Astrocyte of the spinal cord (primary cell): ENCODE results near the gene IGFBP2.

Experiments used
- DNase-seq: peaks from one replicate; pipeline ENCODE4 v3.0.0; 2011; ENCODE audit warnings: low read depth, low spot score
- H3K4me3 ChIP-seq: 2 replicates; pipeline ENCODE4 v1.5.1; 2011; ENCODE audit warnings: low read depth, mild to moderate bottlenecking, low read length, moderate library complexity
- in situ Hi-C: cut with HindIII; loops from 2 replicates; pipeline ENCODE4 v1.10.0; 2017; ENCODE audit warnings: low sequenced_read_pairs
- TF ChIP-seq, protein P1 (sequence below): IDR thresholded peaks from 2 replicates; pipeline ENCODE4 v1.5.1; 2012; ENCODE audit warnings: low read depth, mild to moderate bottlenecking, low read length, inconsistent platforms

Gene IGFBP2

DNA sequence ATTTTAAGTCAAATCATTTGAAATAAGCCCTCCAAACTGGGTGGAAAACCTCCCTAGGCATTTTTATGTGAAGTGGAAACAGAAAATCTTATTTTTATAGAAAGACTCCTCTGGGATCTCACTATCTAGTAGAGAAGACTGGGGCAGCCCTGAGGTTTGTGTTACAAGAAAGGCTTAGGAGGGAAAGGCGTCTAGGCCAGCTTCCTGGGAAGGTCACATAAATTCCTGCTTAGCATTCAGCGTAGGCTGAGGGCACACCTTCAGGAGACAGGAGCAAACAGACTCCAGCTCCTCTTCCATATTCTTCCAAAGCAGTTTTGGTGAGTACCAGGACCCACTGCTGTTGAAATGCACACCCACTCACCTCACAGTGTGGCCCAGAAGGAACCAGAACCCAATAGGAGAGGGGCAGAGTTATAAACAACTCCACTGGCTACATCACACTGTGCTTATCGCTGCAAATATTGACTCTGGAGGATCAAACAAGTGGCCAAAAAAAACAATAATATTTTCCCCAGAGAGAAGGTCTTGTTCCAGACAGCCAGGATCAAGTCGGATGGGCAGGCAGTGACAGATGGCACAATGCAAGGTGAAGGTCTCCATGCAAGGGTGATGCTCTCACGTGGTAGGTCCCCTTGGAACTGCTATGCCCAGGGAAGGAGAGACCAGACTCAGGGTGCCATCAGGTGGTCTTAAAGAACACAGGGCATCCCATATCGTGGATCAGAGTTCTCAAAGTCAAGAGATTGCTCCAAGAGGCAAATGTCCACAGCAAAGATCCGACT lies 17.7 kb upstream of the IGFBP2 start:
- in situ Hi-C loops, result no loop called here
- no peak overlapping the region for H3K4me3 ChIP-seq
- TF ChIP-seq, protein P1, sequence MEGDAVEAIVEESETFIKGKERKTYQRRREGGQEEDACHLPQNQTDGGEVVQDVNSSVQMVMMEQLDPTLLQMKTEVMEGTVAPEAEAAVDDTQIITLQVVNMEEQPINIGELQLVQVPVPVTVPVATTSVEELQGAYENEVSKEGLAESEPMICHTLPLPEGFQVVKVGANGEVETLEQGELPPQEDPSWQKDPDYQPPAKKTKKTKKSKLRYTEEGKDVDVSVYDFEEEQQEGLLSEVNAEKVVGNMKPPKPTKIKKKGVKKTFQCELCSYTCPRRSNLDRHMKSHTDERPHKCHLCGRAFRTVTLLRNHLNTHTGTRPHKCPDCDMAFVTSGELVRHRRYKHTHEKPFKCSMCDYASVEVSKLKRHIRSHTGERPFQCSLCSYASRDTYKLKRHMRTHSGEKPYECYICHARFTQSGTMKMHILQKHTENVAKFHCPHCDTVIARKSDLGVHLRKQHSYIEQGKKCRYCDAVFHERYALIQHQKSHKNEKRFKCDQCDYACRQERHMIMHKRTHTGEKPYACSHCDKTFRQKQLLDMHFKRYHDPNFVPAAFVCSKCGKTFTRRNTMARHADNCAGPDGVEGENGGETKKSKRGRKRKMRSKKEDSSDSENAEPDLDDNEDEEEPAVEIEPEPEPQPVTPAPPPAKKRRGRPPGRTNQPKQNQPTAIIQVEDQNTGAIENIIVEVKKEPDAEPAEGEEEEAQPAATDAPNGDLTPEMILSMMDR, result no peak
- no peak for DNase-seq

DNA sequence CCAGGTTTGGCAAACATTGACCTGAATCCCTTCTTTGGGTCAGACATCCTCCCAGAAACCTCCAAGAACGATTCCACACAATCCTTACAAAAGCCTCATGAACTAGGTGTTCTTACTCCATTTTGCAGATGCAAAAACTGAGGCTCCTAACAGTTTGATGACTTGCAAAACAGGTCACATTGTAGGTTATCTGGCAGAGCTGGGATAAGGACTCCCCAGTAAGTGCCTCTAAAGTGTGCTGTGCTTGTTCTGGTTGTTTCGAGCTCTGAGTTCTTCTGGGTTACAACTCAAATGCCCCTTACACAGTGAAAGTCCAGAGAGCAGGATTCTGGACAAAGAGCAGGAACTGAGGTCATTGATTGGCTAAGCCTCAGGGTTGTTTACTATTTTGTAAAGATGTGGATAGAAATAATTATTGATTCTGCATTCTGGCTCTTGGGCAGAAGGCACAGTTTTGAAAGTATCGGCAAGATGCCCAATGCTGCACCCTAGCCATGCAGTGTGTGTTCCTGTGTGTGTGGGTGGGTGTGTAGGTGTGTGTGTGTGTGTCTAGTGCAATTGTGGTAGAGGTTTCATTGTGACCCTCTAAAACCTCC lies 17.0 kb upstream of the IGFBP2 start:
- in situ Hi-C loops, result no loop called here
- no peak for DNase-seq
- TF ChIP-seq, protein P1, result no peak
- H3K4me3 ChIP-seq, result no peak overlapping the region

DNA sequence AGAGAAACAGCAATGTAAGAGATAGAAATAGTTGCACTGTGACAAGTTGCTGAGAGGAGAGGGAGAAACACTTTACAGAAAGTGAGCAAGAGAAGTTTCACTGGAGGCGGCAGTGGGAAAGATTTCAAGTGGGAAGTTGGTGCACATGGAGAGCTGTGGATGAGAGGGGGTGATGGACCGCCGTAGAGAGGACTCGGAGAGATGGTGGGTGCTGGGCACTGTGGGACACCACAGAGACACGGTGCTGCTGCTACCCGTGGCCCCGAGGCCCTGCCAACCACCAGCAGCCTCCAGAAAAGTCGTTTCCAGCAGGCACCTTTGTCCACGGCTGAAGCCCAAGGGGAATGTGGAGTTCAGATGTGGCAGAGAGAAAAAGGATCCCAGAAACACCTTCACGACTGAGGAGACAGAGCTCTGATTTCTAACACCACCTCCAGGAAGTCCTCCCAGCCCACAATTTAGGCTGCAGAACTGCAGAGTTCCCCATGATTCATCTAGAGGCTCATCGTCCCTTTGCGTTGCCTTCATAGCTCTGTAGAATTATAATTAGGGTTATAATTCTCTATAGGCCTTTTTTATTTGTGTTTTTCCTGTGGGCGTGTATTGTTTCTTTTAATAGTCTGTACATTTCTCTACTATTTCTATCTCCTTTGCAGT lies 15.9 kb upstream of the IGFBP2 start:
- TF ChIP-seq, protein P1, result no peak
- no peak overlapping the region for H3K4me3 ChIP-seq
- DNase-seq, result no peak
- in situ Hi-C loops, result no loop called here

DNA sequence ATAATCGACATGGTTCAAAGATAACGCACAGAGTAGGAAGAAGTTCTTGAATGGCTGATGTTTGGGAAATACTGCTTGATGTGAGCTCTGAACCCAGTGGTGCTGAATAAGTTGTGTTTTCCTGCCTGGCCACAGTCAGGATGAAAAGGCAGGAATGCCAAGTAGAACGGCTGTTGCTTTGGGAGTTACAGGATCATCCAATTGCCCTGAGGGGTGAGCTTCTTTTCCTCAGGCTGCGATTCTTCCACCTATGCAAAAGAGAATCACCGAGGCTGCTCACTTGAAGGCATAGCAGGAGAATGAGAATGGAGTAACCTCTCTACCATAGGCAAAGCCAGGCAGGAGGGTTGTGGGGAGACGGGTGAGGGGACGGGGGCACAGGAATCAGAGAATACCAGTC lies 14.4 kb upstream of the IGFBP2 start:
- in situ Hi-C loops, result no loop called here
- no peak overlapping the region for H3K4me3 ChIP-seq
- no peak for DNase-seq
- TF ChIP-seq, protein P1, result no peak

DNA sequence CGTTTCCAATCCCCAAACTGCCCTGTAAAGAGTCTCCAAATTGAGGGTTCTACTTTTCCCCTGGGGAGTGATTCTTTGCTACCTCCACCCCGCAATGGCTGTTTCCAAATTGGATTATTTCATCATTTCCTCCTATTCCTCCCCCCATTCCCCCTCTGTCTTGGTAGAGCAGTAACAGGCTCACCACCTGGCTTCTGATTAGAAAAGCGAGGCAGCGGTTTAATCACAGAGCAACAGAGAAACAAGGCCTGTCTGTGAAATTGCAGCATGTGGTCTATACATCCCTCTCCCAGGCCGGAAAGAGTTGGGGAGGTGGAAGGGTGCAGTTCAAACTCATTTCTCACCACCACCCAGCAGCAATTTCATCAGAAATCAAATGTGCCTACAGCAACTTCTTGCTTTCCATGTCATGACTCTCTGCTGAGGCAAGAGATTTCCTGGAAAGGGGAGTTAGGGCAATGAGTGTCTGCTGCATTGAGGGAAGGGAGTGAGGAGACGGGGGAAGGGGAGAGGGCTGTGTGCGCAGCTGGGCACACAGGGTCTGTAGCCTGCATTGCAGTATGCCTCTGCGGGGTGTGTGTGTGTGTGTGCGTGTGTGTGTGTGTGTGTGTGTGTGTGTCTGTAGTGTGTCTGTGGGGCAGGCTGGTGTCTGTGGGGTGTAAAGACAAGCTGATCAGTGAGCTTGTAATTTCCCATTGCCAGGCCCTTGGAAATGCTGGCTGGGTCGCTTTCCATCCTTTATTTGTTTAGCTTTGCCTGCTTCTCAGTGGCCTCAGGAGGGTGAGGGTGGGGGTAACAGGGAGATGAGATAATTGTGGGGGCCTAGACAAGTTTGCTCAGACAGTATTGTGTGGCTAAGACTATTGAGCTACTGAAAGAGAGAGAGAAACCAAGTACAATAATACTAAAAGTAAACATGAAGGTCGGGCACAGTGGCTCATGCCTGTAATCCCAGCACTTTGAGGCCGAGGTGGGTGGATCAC lies 13.5 kb upstream of the IGFBP2 start:
- H3K4me3 ChIP-seq, result no peak overlapping the region
- in situ Hi-C loops, result no loop called here
- TF ChIP-seq, protein P1, result no peak
- DNase-seq, result no peak

DNA sequence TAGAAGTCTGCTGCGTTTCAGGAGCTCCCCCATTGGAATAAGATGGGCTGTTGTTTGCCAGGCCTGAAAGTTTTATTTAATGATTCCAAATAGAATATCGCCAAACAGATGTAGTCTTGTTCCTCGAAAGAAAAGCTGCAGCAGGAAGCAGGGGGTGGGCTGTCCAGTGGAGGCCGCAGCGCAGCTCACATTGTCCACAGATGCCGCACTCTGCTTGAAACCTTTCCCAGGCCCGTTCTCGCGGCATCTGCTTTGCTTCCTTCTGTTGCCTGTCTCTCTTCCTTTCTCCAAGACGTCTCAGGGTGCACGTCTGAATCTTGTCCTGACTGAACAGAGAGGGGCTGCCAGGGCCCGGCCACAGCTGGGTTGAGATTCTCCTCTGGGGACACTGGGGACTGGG lies 12.4 kb upstream of the IGFBP2 start:
- no peak overlapping the region for H3K4me3 ChIP-seq
- in situ Hi-C loops, result no loop called here
- TF ChIP-seq, protein P1, result no peak
- peak; percentile 46 for DNase-seq
